GM12878 (cell line): ENCODE data around the gene GARIN3. TPM values are rescaled to one million over a fixed set of nuclear protein-coding genes. Genes with fewer than 3 reads are reported as not detected.

Source experiments
- ATAC-seq: fragments of 200-7000 bp; cut with Tn5 transposase; 3 replicates; pipeline ENCODE4 v1.9.1; 2020; ENCODE audit warnings: mild to moderate bottlenecking, moderate library complexity
- BruUV-seq: library from RNA; stranded (reverse); fragments of 400-500 nt; replicated peaks from 2 replicates; lab custom pipeline; 2021; lab: Mats Ljungman, UMichigan
- CTCF ChIA-PET: fragments of 300-600 bp; sonication (Branson Sonifier 250); formaldehyde crosslinking; extraction: SDS; loops from one replicate; lab custom pipeline; 2021; ENCODE audit warnings: inconsistent platforms; lab: Yijun Ruan, JAX
- POLR2A ChIA-PET: fragments of 350-600 bp; formaldehyde crosslinking; extraction: SDS; loops from one replicate; lab custom pipeline; 2021; ENCODE audit warnings: inconsistent platforms; lab: Charles Lee
- RAD21 ChIA-PET: fragments of 300-600 bp; sonication (Branson Sonifier 250); formaldehyde crosslinking; loops from one replicate; lab custom pipeline; 2023; ENCODE audit warnings: antibody characterized with exemption; ENCODE audit not compliant: unreplicated experiment; lab: Charles Lee
- SMC1A ChIA-PET: fragments of 300-600 bp; sonication (Branson Sonifier 250); formaldehyde crosslinking; loops from one replicate; lab custom pipeline; 2023; ENCODE audit not compliant: unreplicated experiment, uncharacterized antibody; lab: Charles Lee
- DNase-seq: peaks from one replicate; pipeline ENCODE4 v3.0.0-alpha.2; 2011; ENCODE audit warnings: low read depth, low spot score
- FAIRE-seq: peaks from 3 replicates; lab custom pipeline; 2011; peaks lifted over from hg19 to GRCh38; lab: Jason Lieb, UNC
- H2AFZ ChIP-seq: 2 replicates; pipeline ENCODE4 v1.6.0; 2011; ENCODE audit warnings: low read depth, low read length, control low read depth; ENCODE audit not compliant: control insufficient read depth
- H3K27ac ChIP-seq: 2 replicates; pipeline ENCODE4 v1.5.1; 2011; ENCODE audit warnings: control low read depth; ENCODE audit not compliant: control insufficient read depth, insufficient read depth
- H3K27me3 ChIP-seq, 2 experiments: replicated peaks in 1 of 2; 2 replicates each; pipeline versions ENCODE4 v1.6.0 to v1.6.1; 2011; ENCODE audit warnings: low read length in 1 of 2; ENCODE audit not compliant: control insufficient read depth in 2 of 2, insufficient read depth in 2 of 2
- H3K36me3 ChIP-seq, 2 experiments: 2 replicates each; pipeline ENCODE4 v1.5.1; 2011; ENCODE audit warnings: low read length in 1 of 2; ENCODE audit not compliant: control insufficient read depth in 2 of 2, insufficient read depth in 2 of 2
- H3K4me1 ChIP-seq: 2 replicates; pipeline ENCODE4 v1.6.1; 2011; ENCODE audit warnings: mild to moderate bottlenecking, low read length, moderate library complexity, mixed read lengths; ENCODE audit not compliant: control insufficient read depth, insufficient read depth
- H3K4me2 ChIP-seq: 2 replicates; pipeline ENCODE4 v1.6.0; 2011; ENCODE audit warnings: control low read depth; ENCODE audit not compliant: control insufficient read depth, insufficient read depth
- H3K4me3 ChIP-seq: fragments of 200-600 bp; sonication (generic); 2 replicates; pipeline ENCODE4 v1.5.1; 2016
- H3K79me2 ChIP-seq: 2 replicates; pipeline ENCODE4 v1.6.0; 2011; ENCODE audit warnings: low read length; ENCODE audit not compliant: control insufficient read depth, insufficient read depth
- H3K9ac ChIP-seq: 2 replicates; pipeline ENCODE4 v1.8.0; 2011; ENCODE audit warnings: low read length, control low read depth, mixed read lengths; ENCODE audit not compliant: control insufficient read depth, insufficient read depth
- H3K9me3 ChIP-seq: replicated peaks from 3 replicates; pipeline ENCODE4 v1.5.1; 2011; ENCODE audit warnings: mild to moderate bottlenecking, low read length; ENCODE audit not compliant: control insufficient read depth, insufficient read depth
- H4K20me1 ChIP-seq: 2 replicates; pipeline ENCODE4 v1.6.0; 2011; ENCODE audit not compliant: control insufficient read depth, insufficient read depth
- GABPA ChIP-seq: IDR thresholded peaks from 2 replicates; pipeline ENCODE4 v1.6.1; 2014; ENCODE audit warnings: antibody characterized with exemption, low read depth, mild to moderate bottlenecking, inconsistent platforms
- MTA3 ChIP-seq: IDR thresholded peaks from 2 replicates; pipeline ENCODE4 v1.6.1; 2012; ENCODE audit warnings: low read length, inconsistent platforms, borderline replicate concordance
- NR2C2 ChIP-seq: IDR thresholded peaks from 2 replicates; pipeline ENCODE4 v1.6.1; 2011; ENCODE audit warnings: borderline replicate concordance, low read depth; ENCODE audit not compliant: control insufficient read depth, insufficient read length
- RUNX3 ChIP-seq: IDR thresholded peaks from 2 replicates; pipeline ENCODE4 v1.6.1; 2012; ENCODE audit warnings: low read length, inconsistent platforms
- USF2 ChIP-seq: IDR thresholded peaks from 2 replicates; pipeline ENCODE4 v1.6.1; 2011; ENCODE audit warnings: low read depth, low read length, improper control_type of control experiment, borderline replicate concordance
- WGBS: methylation state at CpG from one replicate; pipeline ENCODE4 v1.1.6; 2016; ENCODE audit warnings: low lambda C conversion rate; ENCODE audit not compliant: insufficient replicate concordance, insufficient coverage; ENCODE audit errors: missing lambda C conversion rate; 5-methylcytosine and 5-hydroxymethylcytosine counted together
- in situ Hi-C: fragments of 300-500 bp; cut with MboI; formaldehyde crosslinking; loops from 9 replicates; pipeline ENCODE4 v1.14.3; 2018; ENCODE audit warnings: mixed read lengths
- intact Hi-C: fragments of 100-400 bp; cut with micrococcal nuclease; formaldehyde crosslinking; loops from one replicate; pipeline ENCODE4 v1.14.2; 2022; ENCODE audit not compliant: unreplicated experiment
- polyA plus RNA-seq, 11 experiments: library from polyadenylated mRNA; depleted of rRNA in 4 of 11; unstranded in 6 of 11; stranded (reverse) in 5 of 11; fragments of >200 nt; fragmentation: Nextera tagmentation in 4 of 11; fragmentation: Illumina TruSeq in 1 of 11; extraction: Ambion mirVana in 4 of 11; extraction: Trizol in 1 of 11; gene quantifications; 1 replicate in 1 of 11; 2 replicates in 10 of 11; pipeline versions ENCODE4 v1.2.1 to v1.2.3, GENCODE V29; 2011 to 2016; ENCODE audit warnings: inconsistent platforms in 2 of 11, missing spikeins in 2 of 11, low read depth in 1 of 11
- total RNA-seq, 4 experiments: library from RNA; depleted of rRNA in 3 of 4; stranded (reverse); fragments of >200 nt in 3 of 4; fragmentation: Illumina TruSeq in 1 of 4; extraction: Trizol in 1 of 4; gene quantifications; 2 replicates each; pipeline versions ENCODE4 v1.2.1 to v1.2.3, GENCODE V29; 2013 to 2021

GARIN3 gene
- total and polyA plus RNA-seq, 10 of the 15 experiments (the other 5 are each of a cell fraction or from before 2014, with no cell fraction given), result 0.15 TPM; not detected in 9

- Histone ChIP-seq H3K4me2 (no peak overlapping the region), H3K27me3 (no peaks in the 10 kb centered on the region), H3K79me2 (no peaks in the 10 kb centered on the region), H4K20me1 (no peaks in the 10 kb centered on the region), H3K9ac (no peak overlapping the region), H3K4me3 (no peak overlapping the region), H3K27ac (no peak overlapping the region), H3K36me3 (0 out of 4 replicates have a peak, but pooled peaks cover 0 to 3% of the 10 kb centered on the region in 2 experiments), H3K9me3 (no peaks in the 10 kb centered on the region), H3K4me1 (peaks cover 5% of the 10 kb centered on the region; the same call in 1 of the 2 replicates), H2AFZ (no peak overlapping the region)
- ChIA-PET SMC1A (interaction anchor here (0.6 to 4.6 kb wide), 40 partner anchors 10 to 1515 kb away, joined by 3 to 54 read pairs (median 5); partner anchors contain the start of genes HAVCR2 and MED7), CTCF (interaction anchor here (0.6 to 4.8 kb wide), 62 partner anchors 9 to 1992 kb away, joined by 3 to 51 read pairs (median 5); partner anchors contain the start of genes HAVCR2 and MED7), POLR2A (interaction anchor here (0.5 to 2.7 kb wide), 3 partner anchors 10 to 199 kb away, joined by 3 to 9 read pairs (median 3); partner anchors contain the start of gene MED7), RAD21 (interaction anchor here (0.7 to 2.2 kb wide), 28 partner anchors 10 to 1993 kb away, joined by 3 to 23 read pairs (median 4); partner anchors contain the start of gene MED7)
- TF ChIP-seq RUNX3 (no peak), MTA3 (no peak), USF2 (no peak), NR2C2 (no peak), GABPA (no peak)
- WGBS, result 0% methylated on average over 1 of the region's 1 CpG
- no TSS peak for BruUV-seq
- no peak for DNase-seq
- FAIRE-seq, result no peak
- intact Hi-C loops (loop anchor here (1.0 to 10.0 kb wide), 10 partner anchors 57 to 1995 kb away; no protein-coding TSS in a partner anchor), in situ Hi-C loops (no loop called here)
- ATAC-seq, result no peak
Observed at GRCh38 chr5:157132281-157132612, 33.8 kb downstream of the GARIN3 start.
